GM12874 (cell line): ENCODE results near the gene PRTFDC1.

ENCODE experiments used
- TF ChIP-seq, protein P1 (sequence below): IDR thresholded peaks from 2 replicates; pipeline ENCODE4 v1.5.1; 2011; ENCODE audit warnings: low read depth, mild to moderate bottlenecking, control low read depth, low read length, moderate library complexity; ENCODE audit not compliant: insufficient read depth

PRTFDC1 gene

DNA sequence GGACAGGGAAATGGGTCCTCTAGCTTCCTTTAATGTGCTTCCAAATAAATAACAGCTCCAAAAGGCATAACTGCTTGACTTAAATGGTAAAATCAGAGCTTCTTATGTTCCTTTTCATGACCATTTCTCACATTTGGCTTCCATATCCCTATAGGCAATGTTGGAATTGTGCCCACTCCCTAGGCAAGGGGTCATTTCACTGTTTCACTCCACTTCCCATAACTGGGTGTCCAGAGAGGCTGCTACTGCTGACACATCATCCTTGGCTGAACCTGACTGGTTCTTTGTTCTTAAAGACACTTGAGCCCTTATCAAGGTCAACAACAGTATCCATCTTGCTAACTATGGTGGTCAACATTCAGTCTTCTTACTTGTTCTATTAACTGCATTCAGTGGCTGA lies 37.1 kb downstream of the PRTFDC1 start:
- TF ChIP-seq, protein P1, sequence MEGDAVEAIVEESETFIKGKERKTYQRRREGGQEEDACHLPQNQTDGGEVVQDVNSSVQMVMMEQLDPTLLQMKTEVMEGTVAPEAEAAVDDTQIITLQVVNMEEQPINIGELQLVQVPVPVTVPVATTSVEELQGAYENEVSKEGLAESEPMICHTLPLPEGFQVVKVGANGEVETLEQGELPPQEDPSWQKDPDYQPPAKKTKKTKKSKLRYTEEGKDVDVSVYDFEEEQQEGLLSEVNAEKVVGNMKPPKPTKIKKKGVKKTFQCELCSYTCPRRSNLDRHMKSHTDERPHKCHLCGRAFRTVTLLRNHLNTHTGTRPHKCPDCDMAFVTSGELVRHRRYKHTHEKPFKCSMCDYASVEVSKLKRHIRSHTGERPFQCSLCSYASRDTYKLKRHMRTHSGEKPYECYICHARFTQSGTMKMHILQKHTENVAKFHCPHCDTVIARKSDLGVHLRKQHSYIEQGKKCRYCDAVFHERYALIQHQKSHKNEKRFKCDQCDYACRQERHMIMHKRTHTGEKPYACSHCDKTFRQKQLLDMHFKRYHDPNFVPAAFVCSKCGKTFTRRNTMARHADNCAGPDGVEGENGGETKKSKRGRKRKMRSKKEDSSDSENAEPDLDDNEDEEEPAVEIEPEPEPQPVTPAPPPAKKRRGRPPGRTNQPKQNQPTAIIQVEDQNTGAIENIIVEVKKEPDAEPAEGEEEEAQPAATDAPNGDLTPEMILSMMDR: no peak

DNA sequence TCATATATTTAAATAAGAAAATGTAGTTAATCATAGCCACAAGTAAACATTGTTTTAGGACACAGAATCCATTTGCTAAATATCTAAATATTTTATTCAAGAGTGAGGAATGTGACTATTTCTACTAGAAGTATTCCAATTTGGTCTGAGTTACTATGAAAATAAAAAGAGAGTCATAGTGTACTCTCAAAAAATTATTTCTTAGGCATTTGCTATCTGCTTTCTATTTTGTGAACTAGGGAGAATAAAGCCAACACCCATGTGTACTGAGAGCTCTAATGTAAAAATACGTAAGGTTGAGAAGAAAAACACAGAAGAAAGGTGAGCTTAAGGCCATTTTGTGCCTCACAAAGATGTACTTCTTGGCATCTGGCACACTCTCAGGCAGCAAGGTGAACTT lies 38.3 kb downstream of the PRTFDC1 start:
- TF ChIP-seq, protein P1: no peak

DNA sequence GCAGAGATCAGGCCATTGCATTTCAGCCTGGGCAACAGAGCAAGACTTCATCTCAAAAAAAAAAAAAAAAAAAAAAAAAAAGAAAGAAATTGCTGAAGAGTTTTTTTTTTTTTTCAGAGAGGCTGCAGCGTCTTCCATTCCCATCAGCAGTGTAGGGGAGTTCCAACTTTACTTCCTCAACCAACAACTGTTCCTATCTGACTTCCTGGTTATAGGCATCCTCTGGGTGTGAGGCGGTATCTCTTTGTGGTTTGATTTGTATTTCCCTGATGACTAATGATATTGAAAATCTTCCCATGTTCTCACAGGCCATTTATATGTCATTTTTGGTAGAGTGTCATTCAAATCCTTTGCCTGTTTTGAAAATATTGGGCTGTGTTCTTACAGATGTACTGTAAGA lies 40.2 kb downstream of the PRTFDC1 start:
- TF ChIP-seq, protein P1: no peak

DNA sequence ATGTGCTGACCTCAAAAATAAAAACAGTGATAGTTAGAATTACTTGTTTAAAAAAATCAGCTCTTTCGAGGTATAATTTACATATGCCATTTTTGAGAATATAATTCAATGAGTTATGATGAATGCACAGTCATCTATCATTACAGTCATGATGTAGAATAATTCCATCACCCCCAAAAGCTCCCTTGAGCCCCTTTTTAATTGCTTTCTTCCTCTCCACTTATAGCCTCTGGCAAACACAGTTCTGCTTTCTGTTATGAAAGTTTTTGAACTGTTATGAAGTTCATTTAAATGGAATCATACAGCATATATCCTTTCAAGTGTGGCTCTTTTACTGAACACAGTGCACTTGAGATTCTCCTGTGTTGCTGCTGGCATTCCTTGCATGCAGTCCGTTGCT lies 41.4 kb downstream of the PRTFDC1 start:
- TF ChIP-seq, protein P1: no peak

DNA sequence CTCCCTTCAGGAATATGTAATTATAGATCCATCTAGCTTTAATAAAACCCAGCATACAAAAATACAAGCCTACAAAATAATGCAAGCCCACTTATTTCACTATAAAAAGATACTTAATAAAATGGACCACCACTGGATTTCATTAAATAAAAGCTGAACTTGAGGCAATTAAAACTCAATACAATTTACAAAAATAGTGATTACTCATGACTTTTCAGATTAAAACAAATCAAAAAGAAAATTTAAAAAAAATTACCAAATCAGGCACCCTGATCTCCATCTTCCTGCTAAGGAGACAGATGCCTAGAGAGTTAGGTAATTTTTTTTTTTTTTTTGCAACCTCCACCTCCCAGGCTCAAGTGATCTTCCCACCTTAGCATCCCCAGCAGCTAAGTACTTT lies 41.8 kb downstream of the PRTFDC1 start:
- TF ChIP-seq, protein P1: no peak

DNA sequence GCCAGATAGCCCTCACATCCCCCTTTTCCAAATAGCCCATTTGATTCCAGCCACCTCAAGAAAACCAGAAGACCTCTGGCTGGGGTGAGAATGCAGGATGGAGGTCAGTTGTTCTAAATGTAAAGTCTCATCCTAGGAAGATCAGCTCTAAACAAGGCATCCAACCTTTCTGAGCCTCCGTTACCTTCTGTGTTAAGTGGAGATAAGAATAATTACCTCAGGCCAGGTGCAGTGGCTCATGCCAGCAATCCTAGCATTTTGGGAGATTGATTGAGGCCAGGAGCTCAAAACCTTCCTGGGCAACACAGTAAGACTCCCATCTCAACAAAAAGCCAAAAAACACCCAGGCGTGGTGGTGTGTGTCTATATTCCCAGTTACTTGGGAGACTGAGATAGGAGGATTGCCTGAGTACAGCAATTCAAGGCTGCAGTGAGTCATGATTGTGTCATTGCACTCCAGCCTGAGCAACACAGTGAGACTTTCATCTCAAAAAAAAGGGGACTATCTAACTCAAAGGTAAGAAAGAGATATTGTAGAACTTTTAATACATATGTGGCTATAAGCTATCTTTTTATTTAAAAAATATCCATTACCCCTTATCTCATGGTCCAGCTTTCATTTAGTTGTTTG lies 43.5 kb downstream of the PRTFDC1 start:
- TF ChIP-seq, protein P1: no peak

DNA sequence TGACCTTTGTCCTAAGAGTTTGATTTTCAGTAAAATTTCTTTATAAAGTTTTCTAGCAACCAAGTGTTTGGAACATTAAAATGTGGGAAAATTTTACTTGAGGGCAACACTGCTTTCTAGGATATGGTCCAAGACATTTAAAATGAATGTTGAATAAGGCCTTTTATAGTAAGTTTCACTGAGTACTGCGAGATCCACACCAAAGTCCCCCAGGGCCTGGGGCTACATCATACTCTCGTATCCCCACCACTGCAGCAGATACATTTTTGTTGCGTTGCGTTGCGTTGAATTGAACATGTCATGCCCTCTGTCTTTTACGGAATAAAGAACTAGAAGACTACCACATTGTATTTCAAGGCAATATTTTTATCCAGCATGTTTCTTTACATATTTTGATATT lies 44.5 kb downstream of the PRTFDC1 start:
- TF ChIP-seq, protein P1: no peak
